ENCODE measurements around the gene CYP2D6. TPM values are rescaled to one million over a fixed set of nuclear protein-coding genes. Genes with fewer than 3 reads are reported as not detected.

Gene CYP2D6
- total RNA-seq, 1 experiment from 2014 or later = 1.7 TPM

DNA sequence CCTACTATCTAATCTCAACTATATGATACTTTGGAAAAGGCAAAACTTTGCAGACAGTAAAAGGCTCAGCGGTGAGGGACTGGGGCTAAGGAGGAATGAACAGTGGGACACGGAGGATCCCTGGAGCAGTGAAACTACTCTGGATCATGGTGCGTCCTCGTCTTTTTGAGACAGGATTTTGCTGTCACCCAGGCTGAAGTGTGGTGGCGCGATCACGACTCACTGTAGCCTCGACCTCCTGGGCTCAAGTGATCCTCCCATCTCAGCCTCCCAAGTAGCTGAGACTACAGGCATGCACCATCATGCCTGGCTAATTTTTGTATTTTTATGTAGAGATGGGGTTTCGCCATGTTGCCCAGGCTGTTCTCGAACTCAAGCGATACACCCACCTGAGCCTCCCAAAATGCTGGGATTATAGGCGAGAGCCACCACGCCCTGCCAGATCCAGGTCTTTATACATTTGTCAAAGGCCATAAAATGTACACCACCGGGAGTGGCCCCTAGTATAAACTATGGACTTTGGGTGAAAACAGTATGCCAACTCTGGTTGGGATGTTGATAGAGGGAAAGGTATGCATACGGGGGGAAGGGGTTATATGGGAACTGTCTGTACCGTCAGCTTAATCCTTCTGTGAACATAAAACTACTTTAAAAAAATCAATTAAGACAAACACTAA lies 28.0 kb upstream of the CYP2D6 start (continued):
- TF ChIP-seq, protein P1, sequence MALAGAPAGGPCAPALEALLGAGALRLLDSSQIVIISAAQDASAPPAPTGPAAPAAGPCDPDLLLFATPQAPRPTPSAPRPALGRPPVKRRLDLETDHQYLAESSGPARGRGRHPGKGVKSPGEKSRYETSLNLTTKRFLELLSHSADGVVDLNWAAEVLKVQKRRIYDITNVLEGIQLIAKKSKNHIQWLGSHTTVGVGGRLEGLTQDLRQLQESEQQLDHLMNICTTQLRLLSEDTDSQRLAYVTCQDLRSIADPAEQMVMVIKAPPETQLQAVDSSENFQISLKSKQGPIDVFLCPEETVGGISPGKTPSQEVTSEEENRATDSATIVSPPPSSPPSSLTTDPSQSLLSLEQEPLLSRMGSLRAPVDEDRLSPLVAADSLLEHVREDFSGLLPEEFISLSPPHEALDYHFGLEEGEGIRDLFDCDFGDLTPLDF (CRISPR knock-in tag; IDR thresholded peaks at IDR 0.05) = no peak
- TF ChIP-seq ZNF232 (CRISPR knock-in tag; IDR thresholded peaks at IDR 0.05) = no peak
- TF ChIP-seq, protein P2, sequence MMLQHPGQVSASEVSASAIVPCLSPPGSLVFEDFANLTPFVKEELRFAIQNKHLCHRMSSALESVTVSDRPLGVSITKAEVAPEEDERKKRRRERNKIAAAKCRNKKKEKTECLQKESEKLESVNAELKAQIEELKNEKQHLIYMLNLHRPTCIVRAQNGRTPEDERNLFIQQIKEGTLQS (CRISPR knock-in tag; conservative IDR thresholded peaks at IDR 0.05) = no peak
- TF ChIP-seq, protein P3, sequence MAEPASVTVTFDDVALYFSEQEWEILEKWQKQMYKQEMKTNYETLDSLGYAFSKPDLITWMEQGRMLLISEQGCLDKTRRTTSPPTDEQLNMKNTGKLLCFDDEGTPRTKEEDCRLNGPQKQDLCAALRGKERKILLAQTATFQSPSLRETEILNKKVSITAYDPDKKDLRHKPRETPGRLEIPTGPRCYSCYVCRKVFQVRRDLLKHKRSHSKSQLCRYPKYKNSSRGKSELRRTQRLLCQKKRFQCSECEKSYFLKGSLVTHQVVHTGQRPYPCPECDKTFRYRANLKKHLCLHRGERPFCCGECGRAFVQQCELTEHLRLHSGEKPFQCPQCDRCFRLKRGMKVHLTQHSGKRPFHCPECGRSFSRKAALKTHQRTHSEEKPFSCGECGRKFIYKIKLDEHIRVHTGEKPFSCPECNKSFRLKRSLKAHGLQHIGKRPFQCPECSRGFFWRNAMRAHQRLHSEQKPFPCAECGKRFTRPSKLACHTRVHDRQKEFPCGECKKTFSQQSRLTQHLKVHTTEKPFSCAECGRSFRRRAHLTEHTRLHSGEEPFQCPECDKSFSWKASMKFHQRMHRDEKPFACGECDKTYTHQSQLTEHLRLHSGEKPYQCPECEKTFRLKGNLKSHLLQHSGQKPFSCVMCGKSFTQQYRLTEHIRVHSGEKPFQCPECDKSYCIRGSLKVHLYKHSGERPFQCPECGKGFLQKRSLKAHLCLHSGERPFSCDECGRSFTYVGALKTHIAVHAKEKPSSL (CRISPR knock-in tag; conservative IDR thresholded peaks at IDR 0.05) = no peak
- no peak for TF ChIP-seq RORB (CRISPR knock-in tag; IDR thresholded peaks at IDR 0.05)
- TF ChIP-seq, protein P4, sequence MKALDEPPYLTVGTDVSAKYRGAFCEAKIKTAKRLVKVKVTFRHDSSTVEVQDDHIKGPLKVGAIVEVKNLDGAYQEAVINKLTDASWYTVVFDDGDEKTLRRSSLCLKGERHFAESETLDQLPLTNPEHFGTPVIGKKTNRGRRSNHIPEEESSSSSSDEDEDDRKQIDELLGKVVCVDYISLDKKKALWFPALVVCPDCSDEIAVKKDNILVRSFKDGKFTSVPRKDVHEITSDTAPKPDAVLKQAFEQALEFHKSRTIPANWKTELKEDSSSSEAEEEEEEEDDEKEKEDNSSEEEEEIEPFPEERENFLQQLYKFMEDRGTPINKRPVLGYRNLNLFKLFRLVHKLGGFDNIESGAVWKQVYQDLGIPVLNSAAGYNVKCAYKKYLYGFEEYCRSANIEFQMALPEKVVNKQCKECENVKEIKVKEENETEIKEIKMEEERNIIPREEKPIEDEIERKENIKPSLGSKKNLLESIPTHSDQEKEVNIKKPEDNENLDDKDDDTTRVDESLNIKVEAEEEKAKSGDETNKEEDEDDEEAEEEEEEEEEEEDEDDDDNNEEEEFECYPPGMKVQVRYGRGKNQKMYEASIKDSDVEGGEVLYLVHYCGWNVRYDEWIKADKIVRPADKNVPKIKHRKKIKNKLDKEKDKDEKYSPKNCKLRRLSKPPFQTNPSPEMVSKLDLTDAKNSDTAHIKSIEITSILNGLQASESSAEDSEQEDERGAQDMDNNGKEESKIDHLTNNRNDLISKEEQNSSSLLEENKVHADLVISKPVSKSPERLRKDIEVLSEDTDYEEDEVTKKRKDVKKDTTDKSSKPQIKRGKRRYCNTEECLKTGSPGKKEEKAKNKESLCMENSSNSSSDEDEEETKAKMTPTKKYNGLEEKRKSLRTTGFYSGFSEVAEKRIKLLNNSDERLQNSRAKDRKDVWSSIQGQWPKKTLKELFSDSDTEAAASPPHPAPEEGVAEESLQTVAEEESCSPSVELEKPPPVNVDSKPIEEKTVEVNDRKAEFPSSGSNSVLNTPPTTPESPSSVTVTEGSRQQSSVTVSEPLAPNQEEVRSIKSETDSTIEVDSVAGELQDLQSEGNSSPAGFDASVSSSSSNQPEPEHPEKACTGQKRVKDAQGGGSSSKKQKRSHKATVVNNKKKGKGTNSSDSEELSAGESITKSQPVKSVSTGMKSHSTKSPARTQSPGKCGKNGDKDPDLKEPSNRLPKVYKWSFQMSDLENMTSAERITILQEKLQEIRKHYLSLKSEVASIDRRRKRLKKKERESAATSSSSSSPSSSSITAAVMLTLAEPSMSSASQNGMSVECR (CRISPR knock-in tag; IDR thresholded peaks at IDR 0.05; ENCODE audit: borderline replicate concordance) = no peak
- TF ChIP-seq ESRRA (CRISPR knock-in tag; IDR thresholded peaks at IDR 0.05; ENCODE audit: borderline replicate concordance) = no peak
- TF ChIP-seq NFE2L1 (CRISPR knock-in tag; IDR thresholded peaks at IDR 0.05) = no peak

DNA sequence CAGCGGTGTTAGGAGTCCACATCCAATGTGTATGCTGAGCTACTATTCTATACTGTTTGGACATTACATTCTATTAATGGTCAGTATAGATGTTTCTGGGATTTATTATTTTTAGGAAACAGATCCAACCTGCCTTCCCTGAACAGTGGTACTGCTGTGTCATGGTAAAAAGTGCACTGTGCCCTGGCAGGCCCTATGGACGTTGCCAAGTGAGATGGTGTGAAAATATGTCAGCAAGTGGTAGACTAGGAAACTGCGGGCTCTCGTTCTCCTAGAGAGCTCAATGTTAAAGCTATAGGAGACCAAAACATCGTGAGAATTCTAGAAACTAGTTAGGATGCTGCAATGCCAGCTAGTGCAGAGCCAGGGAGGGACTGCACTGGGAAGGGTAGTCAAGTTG lies 26.0 kb upstream of the CYP2D6 start:
- CTCF ChIA-PET = interaction anchor here (0.8 to 2.0 kb wide), 4 partner anchors 13 to 288 kb away, joined by 3 to 7 read pairs (median 4); no protein-coding TSS in a partner anchor
- Mint-ChIP-seq H3K27me3 (ENCODE audit: low read depth) (no peaks in the 10 kb centered on the region), H3K36me3 (peaks cover 21% of the 10 kb centered on the region)
- TF ChIP-seq, protein P5, sequence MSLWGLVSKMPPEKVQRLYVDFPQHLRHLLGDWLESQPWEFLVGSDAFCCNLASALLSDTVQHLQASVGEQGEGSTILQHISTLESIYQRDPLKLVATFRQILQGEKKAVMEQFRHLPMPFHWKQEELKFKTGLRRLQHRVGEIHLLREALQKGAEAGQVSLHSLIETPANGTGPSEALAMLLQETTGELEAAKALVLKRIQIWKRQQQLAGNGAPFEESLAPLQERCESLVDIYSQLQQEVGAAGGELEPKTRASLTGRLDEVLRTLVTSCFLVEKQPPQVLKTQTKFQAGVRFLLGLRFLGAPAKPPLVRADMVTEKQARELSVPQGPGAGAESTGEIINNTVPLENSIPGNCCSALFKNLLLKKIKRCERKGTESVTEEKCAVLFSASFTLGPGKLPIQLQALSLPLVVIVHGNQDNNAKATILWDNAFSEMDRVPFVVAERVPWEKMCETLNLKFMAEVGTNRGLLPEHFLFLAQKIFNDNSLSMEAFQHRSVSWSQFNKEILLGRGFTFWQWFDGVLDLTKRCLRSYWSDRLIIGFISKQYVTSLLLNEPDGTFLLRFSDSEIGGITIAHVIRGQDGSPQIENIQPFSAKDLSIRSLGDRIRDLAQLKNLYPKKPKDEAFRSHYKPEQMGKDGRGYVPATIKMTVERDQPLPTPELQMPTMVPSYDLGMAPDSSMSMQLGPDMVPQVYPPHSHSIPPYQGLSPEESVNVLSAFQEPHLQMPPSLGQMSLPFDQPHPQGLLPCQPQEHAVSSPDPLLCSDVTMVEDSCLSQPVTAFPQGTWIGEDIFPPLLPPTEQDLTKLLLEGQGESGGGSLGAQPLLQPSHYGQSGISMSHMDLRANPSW (CRISPR knock-in tag; conservative IDR thresholded peaks at IDR 0.05; ENCODE audit: low read depth) = no peak
- TF ChIP-seq GRHL2 (CRISPR knock-in tag; IDR thresholded peaks at IDR 0.05; ENCODE audit: insufficient replicate concordance, severe bottlenecking) = no peak
- no peak for TF ChIP-seq NFYB (CRISPR knock-in tag; conservative IDR thresholded peaks at IDR 0.05; ENCODE audit: low read depth)
- no peak for TF ChIP-seq ZNF396 (CRISPR knock-in tag; IDR thresholded peaks at IDR 0.05; ENCODE audit: borderline replicate concordance)
- TF ChIP-seq, protein P4 (CRISPR knock-in tag; IDR thresholded peaks at IDR 0.05; ENCODE audit: borderline replicate concordance) = no peak
- TF ChIP-seq, protein P6, sequence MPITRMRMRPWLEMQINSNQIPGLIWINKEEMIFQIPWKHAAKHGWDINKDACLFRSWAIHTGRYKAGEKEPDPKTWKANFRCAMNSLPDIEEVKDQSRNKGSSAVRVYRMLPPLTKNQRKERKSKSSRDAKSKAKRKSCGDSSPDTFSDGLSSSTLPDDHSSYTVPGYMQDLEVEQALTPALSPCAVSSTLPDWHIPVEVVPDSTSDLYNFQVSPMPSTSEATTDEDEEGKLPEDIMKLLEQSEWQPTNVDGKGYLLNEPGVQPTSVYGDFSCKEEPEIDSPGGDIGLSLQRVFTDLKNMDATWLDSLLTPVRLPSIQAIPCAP (CRISPR knock-in tag; IDR thresholded peaks at IDR 0.05) = no peak
- TF ChIP-seq, protein P7, sequence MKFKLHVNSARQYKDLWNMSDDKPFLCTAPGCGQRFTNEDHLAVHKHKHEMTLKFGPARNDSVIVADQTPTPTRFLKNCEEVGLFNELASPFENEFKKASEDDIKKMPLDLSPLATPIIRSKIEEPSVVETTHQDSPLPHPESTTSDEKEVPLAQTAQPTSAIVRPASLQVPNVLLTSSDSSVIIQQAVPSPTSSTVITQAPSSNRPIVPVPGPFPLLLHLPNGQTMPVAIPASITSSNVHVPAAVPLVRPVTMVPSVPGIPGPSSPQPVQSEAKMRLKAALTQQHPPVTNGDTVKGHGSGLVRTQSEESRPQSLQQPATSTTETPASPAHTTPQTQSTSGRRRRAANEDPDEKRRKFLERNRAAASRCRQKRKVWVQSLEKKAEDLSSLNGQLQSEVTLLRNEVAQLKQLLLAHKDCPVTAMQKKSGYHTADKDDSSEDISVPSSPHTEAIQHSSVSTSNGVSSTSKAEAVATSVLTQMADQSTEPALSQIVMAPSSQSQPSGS (CRISPR knock-in tag; IDR thresholded peaks at IDR 0.05; ENCODE audit: borderline replicate concordance, low read depth) = no peak
- TF ChIP-seq TEAD1 (CRISPR knock-in tag; IDR thresholded peaks at IDR 0.05) = no peak
- no peak for TF ChIP-seq NFE2L1 (CRISPR knock-in tag; IDR thresholded peaks at IDR 0.05)

More for the DNA sequence above, 26.0 kb upstream of the CYP2D6 start:
- ATAC-seq (no peak), DNase-seq (ENCODE audit: low spot score) (no peak)
- no peak overlapping the region for H3K27ac Mint-ChIP-seq
- no peaks in the 10 kb centered on the region for H3K4me1 Mint-ChIP-seq
- POLR2A ChIA-PET = interaction anchor here (0.6 kb wide), 1 partner anchor 383 kb away, joined by 4 read pairs; no protein-coding TSS in a partner anchor
- H3K9me3 Mint-ChIP-seq = no peaks in the 10 kb centered on the region
- H3K4me3 Mint-ChIP-seq = no peak overlapping the region
